ENCODE results near the gene WFIKKN2. TPM values are rescaled to one million over a fixed set of nuclear protein-coding genes. Genes with fewer than 3 reads are reported as not detected.
A peak's percentile ranks its signal among the peaks of the same experiment; 100 is the strongest.

The WFIKKN2 gene
- total and polyA plus RNA-seq, 4 donors, result 0.01 to 0.31 (median 0.13) TPM

DNA sequence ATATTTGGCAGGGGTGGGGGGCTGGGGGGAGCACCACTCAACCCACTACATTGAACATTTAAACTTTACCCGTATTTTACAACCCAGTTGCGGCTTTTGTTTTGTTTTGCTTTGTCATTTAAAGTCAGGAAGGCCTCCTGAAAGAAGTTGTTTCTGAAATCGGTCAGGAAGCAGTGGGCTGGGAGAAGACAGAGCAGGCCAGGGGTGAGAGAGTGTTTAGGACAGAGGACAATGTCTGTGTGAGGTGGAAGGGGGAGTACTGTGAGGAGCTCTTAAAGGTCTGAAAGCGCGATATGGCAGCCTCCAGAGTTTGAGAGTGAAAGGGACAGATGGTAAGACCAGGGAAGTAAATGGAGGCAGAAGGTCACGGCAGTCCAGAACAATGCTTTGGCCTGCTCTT, 6.1 kb upstream of the WFIKKN2 start:
- Histone ChIP-seq H3K9me3 (ENCODE audit: control insufficient read depth in 4 of 4, insufficient read depth in 3 of 4, low read length in 3 of 4) (no peaks in the 10 kb centered on the region), H3K4me1 (ENCODE audit: control insufficient read depth in 5 of 5, insufficient read depth in 5 of 5, low read length in 5 of 5) (peaks cover 0 to 35% (median 4%) of the 10 kb centered on the region in 5 donors), H3K27me3 (ENCODE audit: control insufficient read depth in 3 of 3, insufficient read depth in 3 of 3, low read length in 2 of 3) (no peaks in the 10 kb centered on the region), H3K4me3 (no peak overlapping the region), H3K9ac (ENCODE audit: insufficient read depth in 1 of 2, low read length in 2 of 2) (no peak overlapping the region), H3K36me3 (ENCODE audit: control insufficient read depth in 4 of 4, insufficient read depth in 4 of 4, low read length in 4 of 4) (no peaks in the 10 kb centered on the region), H3K27ac (ENCODE audit: low read depth in 1 of 2, low read length in 1 of 2) (peak overlapping the region in 1 of 2 donors; percentile 2)
- no peak for DNase-seq
- ATAC-seq (ENCODE audit: insufficient read depth, low FRiP score), result no peak
- 36 to 64% methylated on average over 6 of the region's 6 CpGs for WGBS, 2 donors
- TF ChIP-seq, protein P1, sequence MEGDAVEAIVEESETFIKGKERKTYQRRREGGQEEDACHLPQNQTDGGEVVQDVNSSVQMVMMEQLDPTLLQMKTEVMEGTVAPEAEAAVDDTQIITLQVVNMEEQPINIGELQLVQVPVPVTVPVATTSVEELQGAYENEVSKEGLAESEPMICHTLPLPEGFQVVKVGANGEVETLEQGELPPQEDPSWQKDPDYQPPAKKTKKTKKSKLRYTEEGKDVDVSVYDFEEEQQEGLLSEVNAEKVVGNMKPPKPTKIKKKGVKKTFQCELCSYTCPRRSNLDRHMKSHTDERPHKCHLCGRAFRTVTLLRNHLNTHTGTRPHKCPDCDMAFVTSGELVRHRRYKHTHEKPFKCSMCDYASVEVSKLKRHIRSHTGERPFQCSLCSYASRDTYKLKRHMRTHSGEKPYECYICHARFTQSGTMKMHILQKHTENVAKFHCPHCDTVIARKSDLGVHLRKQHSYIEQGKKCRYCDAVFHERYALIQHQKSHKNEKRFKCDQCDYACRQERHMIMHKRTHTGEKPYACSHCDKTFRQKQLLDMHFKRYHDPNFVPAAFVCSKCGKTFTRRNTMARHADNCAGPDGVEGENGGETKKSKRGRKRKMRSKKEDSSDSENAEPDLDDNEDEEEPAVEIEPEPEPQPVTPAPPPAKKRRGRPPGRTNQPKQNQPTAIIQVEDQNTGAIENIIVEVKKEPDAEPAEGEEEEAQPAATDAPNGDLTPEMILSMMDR (IDR thresholded peaks at IDR 0.05; ENCODE audit: control extremely low read depth, extremely low read depth), result no peak

DNA sequence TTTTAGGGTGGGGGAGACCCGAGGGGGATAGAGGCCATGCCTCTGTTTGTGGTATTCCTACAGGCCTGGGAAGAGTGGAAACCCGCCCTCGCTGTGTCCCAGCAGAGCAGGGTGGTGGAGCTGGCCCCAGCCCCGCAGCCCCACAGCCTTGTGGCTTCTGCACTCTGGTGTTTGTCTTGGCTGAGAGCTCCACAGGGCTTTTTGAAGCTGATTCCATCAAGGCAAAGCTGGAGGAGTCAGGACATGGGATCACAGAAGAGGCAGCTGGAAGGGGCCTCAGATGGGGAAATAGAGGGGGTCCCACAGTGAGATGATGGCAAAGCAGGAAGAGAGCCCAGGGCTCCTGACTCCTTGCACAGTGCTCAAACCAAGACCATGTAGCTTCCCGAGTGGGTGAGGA, 5.0 kb upstream of the WFIKKN2 start:
- ATAC-seq (ENCODE audit: insufficient read depth, low FRiP score) (no peak), DNase-seq (peak; percentile 26 to 53 (median 27))
- H3K36me3 ChIP-seq (ENCODE audit: control insufficient read depth in 4 of 4, insufficient read depth in 4 of 4, low read length in 4 of 4), result no peaks in the 10 kb centered on the region
- no peaks in the 10 kb centered on the region for H3K27me3 ChIP-seq (ENCODE audit: control insufficient read depth in 3 of 3, insufficient read depth in 3 of 3, low read length in 2 of 3)
- no peak overlapping the region for H3K27ac ChIP-seq (ENCODE audit: low read depth in 1 of 2, low read length in 1 of 2)
- no peaks in the 10 kb centered on the region for H3K9me3 ChIP-seq (ENCODE audit: control insufficient read depth in 4 of 4, insufficient read depth in 3 of 4, low read length in 3 of 4)
- H3K4me3 ChIP-seq, result no peak overlapping the region
- H3K4me1 ChIP-seq (ENCODE audit: control insufficient read depth in 5 of 5, insufficient read depth in 5 of 5, low read length in 5 of 5), result peaks cover 0 to 45% (median 7%) of the 10 kb centered on the region in 5 donors
- 72 to 73% methylated on average over 5 of the region's 5 CpGs for WGBS, 2 donors
- no peak overlapping the region for H3K9ac ChIP-seq (ENCODE audit: insufficient read depth in 1 of 2, low read length in 2 of 2)
- TF ChIP-seq, protein P1 (IDR thresholded peaks at IDR 0.05; ENCODE audit: control extremely low read depth, extremely low read depth), result no peak

DNA sequence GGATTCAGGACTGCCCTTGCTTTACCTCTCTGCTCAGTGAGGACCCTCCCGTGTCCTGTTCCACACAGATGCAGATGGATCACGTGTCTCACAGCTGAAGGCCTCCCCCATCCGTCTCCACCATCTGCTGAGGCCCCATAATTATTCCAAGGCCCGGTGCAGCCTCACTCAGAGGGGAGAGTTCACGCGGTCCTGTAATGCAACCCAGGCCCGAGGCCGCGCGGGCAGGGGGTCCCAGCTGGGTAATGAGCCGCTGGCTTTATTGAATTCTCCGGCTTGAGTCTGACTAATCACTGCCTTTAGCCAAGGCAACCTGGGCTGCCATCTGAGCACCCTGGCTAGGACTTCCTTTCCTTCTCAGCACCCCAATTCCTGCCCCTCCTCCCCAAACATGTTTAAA, 4.4 kb upstream of the WFIKKN2 start:
- no peaks in the 10 kb centered on the region for H3K9me3 ChIP-seq (ENCODE audit: control insufficient read depth in 4 of 4, insufficient read depth in 3 of 4, low read length in 3 of 4)
- H3K9ac ChIP-seq (ENCODE audit: insufficient read depth in 1 of 2, low read length in 2 of 2), result peak overlapping the region in 1 of 2 donors; percentile 28
- H3K4me3 ChIP-seq, result no peak overlapping the region
- no peaks in the 10 kb centered on the region for H3K36me3 ChIP-seq (ENCODE audit: control insufficient read depth in 4 of 4, insufficient read depth in 4 of 4, low read length in 4 of 4)
- H3K27ac ChIP-seq (ENCODE audit: low read depth in 1 of 2, low read length in 1 of 2), result no peak overlapping the region
- peaks cover 0 to 48% (median 7%) of the 10 kb centered on the region in 5 donors for H3K4me1 ChIP-seq (ENCODE audit: control insufficient read depth in 5 of 5, insufficient read depth in 5 of 5, low read length in 5 of 5)
- TF ChIP-seq, protein P1 (IDR thresholded peaks at IDR 0.05; ENCODE audit: control extremely low read depth, extremely low read depth), result no peak
- DNase-seq (peak; percentile 38 to 55 (median 53)), ATAC-seq (ENCODE audit: insufficient read depth, low FRiP score) (no peak)
- 82 to 87% methylated on average over 12 of the region's 12 CpGs for WGBS, 2 donors
- no peaks in the 10 kb centered on the region for H3K27me3 ChIP-seq (ENCODE audit: control insufficient read depth in 3 of 3, insufficient read depth in 3 of 3, low read length in 2 of 3)

DNA sequence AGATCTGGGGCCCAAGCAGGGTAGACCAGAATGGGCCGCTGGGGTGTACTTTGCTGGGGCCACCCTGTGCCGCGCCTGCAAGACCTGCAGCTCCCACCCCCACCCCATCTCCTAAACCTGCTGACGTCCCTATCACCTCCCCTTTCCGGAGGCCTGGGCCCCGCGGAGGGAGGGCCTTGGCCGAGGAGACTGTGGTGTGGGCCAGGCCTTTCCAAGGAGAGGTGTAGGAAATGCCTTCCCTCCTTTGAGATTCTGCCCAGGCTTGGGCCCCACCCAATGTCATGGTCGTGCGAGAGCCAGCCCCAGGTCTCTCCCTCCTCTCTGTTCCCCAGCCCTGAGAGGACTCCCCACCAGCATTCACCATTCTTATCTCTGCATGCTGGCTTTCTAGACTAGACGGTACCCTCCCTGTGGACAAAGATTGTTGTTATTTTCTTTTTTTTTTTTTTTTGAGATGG, 3.9 kb upstream of the WFIKKN2 start:
- 18 to 38% methylated on average over 11 of the region's 11 CpGs for WGBS, 2 donors

More for the DNA sequence above, 3.9 kb upstream of the WFIKKN2 start:
- Histone ChIP-seq H3K27me3 (ENCODE audit: control insufficient read depth in 3 of 3, insufficient read depth in 3 of 3, low read length in 2 of 3) (no peaks in the 10 kb centered on the region), H3K27ac (ENCODE audit: low read depth in 1 of 2, low read length in 1 of 2) (no peak overlapping the region), H3K4me1 (ENCODE audit: control insufficient read depth in 5 of 5, insufficient read depth in 5 of 5, low read length in 5 of 5) (peaks cover 0 to 48% (median 7%) of the 10 kb centered on the region in 5 donors), H3K9me3 (ENCODE audit: control insufficient read depth in 4 of 4, insufficient read depth in 3 of 4, low read length in 3 of 4) (no peaks in the 10 kb centered on the region), H3K4me3 (no peak overlapping the region), H3K36me3 (ENCODE audit: control insufficient read depth in 4 of 4, insufficient read depth in 4 of 4, low read length in 4 of 4) (no peaks in the 10 kb centered on the region), H3K9ac (ENCODE audit: insufficient read depth in 1 of 2, low read length in 2 of 2) (peak overlapping the region in 1 of 2 donors; percentile 28)
- DNase-seq, result peak; percentile 61 to 78 (median 64)
- TF ChIP-seq, protein P1 (IDR thresholded peaks at IDR 0.05; ENCODE audit: control extremely low read depth, extremely low read depth), result no peak
- ATAC-seq (ENCODE audit: insufficient read depth, low FRiP score), result no peak
